PC-3 (cell line): ENCODE results near the gene CPA1.

ENCODE experiments used
- EZH2 ChIP-seq: fragments of 300-600 bp; sonication (generic); IDR thresholded peaks from one replicate; pipeline ENCODE4 v1.6.1; 2017; ENCODE audit warnings: antibody characterized with exemption, mild to moderate bottlenecking, low read length; ENCODE audit not compliant: unreplicated experiment
- TF ChIP-seq, protein P1 (sequence below): fragments of 300-600 bp; sonication (generic); conservative IDR thresholded peaks from 2 replicates; pipeline ENCODE4 v1.5.1; 2017; ENCODE audit warnings: antibody characterized with exemption, low read depth, mild to moderate bottlenecking, low read length

DNA sequence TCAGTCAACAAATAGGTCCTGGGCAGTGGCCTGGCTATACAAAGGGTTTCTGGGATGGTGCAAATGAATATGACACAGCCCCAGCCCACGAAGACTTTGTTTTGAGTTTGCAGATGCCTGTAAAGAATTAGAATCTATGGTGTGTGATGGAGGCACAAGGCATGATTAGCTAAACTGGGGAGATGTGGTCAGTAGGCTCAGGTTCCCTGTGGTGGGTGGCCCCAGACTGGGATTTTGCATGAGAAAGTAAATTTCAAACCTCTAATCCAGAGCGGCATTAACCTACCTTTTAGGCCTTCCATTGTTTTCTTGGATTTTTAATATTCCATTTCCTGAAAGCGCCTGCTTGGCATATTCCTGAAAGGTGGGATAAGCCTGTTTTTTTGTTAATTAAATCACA lies 42.1 kb upstream of the CPA1 start:
- no peak for TF ChIP-seq EZH2
- TF ChIP-seq, protein P1, sequence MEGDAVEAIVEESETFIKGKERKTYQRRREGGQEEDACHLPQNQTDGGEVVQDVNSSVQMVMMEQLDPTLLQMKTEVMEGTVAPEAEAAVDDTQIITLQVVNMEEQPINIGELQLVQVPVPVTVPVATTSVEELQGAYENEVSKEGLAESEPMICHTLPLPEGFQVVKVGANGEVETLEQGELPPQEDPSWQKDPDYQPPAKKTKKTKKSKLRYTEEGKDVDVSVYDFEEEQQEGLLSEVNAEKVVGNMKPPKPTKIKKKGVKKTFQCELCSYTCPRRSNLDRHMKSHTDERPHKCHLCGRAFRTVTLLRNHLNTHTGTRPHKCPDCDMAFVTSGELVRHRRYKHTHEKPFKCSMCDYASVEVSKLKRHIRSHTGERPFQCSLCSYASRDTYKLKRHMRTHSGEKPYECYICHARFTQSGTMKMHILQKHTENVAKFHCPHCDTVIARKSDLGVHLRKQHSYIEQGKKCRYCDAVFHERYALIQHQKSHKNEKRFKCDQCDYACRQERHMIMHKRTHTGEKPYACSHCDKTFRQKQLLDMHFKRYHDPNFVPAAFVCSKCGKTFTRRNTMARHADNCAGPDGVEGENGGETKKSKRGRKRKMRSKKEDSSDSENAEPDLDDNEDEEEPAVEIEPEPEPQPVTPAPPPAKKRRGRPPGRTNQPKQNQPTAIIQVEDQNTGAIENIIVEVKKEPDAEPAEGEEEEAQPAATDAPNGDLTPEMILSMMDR: no peak
